ENCODE results near the gene AMOTL2.

Gene AMOTL2

GRCh38 chr3:134361162-134361835 is 12.9 kb downstream of the AMOTL2 start:
- Histone ChIP-seq H3K9ac (ENCODE audit: insufficient read length, low read depth) (no peak overlapping the region), H3K9me3 (ENCODE audit: insufficient read depth, low read length) (no peaks in the 10 kb centered on the region), H3K27me3 (ENCODE audit: insufficient read depth, insufficient read length) (no peaks in the 10 kb centered on the region), H3K4me1 (ENCODE audit: insufficient read depth, insufficient read length) (peaks cover 67% of the 10 kb centered on the region), H3K4me3 (ENCODE audit: insufficient read length, low read depth) (no peak overlapping the region), H3K36me3 (ENCODE audit: insufficient read depth, insufficient read length, low read length) (peaks cover 91% of the 10 kb centered on the region)
- no peak for DNase-seq (ENCODE audit: low read depth, low spot score)
- TF ChIP-seq SUZ12 (IDR thresholded peaks at IDR 0.05; ENCODE audit: extremely low read depth, insufficient read depth, insufficient read length) = no peak
- TF ChIP-seq ZNF274 (IDR thresholded peaks at IDR 0.05; ENCODE audit: low read depth, low read length) = no peak
- TF ChIP-seq YY1 (IDR thresholded peaks at IDR 0.05; ENCODE audit: insufficient read depth, insufficient read length) = no peak

DNA sequence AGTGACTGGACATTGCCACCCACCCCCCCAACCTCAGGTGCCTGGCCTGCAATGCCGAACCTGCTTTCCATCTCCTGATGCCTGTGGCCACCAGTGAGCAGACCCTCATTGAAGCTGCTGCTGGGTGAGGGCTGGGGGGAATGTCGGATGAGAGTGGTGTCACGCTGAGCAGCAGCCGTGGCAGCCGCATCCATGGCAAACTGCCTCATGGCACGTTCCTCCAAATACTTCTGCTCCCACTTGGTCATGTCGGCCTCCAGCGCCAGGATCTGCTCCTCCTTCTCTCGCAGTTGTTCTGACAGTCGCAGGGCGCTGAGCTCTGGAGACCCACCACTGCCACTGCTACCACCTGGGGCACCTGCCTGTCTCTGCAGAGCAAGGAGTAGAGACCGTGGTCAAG is 14.2 kb downstream of the AMOTL2 start:
- H3K27me3 ChIP-seq (ENCODE audit: insufficient read depth, insufficient read length) = no peaks in the 10 kb centered on the region
- H3K9me3 ChIP-seq (ENCODE audit: insufficient read depth, low read length) = no peaks in the 10 kb centered on the region
- no peak for TF ChIP-seq SUZ12 (IDR thresholded peaks at IDR 0.05; ENCODE audit: extremely low read depth, insufficient read depth, insufficient read length)
- TF ChIP-seq ZNF274 (IDR thresholded peaks at IDR 0.05; ENCODE audit: low read depth, low read length) = no peak
- no peak for TF ChIP-seq YY1 (IDR thresholded peaks at IDR 0.05; ENCODE audit: insufficient read depth, insufficient read length)
- peaks cover 56% of the 10 kb centered on the region for H3K4me1 ChIP-seq (ENCODE audit: insufficient read depth, insufficient read length)
- peaks cover 91% of the 10 kb centered on the region for H3K36me3 ChIP-seq (ENCODE audit: insufficient read depth, insufficient read length, low read length)
- peak overlapping the region; percentile 57 for H3K9ac ChIP-seq (ENCODE audit: insufficient read length, low read depth)
- H3K4me3 ChIP-seq (ENCODE audit: insufficient read length, low read depth) = no peak overlapping the region
- no peak for DNase-seq (ENCODE audit: low read depth, low spot score)

DNA sequence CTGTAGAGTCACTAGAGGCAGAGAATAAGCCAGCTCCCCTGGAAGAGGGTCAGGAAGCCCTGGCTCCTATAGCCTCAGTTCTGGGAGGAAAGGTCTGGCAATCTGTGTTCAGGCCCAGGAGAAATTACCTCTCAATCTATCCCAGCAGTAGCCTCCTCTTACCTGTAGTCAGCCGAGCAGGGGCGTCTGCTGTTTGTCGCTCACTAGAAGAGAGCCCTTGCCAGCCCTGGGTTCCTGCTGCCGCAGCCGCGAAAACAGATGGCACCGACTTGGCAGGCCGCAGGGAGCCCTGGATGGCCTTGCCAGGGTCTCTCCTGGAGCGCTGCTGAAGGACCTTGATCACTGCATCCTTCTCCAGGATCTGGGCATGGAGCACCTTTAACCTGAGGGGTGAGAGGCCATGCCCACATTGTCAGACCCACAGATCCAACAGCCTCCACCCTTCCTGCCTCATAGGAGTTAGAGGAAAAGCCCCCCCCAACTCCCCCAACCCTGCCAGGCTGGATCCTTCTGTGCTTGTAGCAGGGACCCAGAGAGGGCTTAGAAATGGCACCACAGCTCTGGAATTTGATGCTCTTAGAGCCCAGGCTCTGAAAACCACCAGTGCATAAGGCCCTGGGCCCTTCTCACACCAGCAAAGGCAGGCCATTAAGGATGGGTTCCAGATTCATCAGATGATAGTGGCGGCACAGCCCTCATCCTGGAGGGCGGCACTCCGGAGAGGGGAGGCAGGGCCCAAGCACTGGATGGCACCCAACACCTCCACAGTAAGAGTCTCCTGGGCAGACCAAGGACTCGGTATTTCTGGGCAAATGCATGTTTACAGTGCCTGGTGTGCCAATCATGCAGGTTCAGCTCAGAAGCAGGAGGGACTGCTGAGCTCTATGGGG is 14.9 kb downstream of the AMOTL2 start:
- Histone ChIP-seq H3K4me1 (ENCODE audit: insufficient read depth, insufficient read length) (peaks cover 52% of the 10 kb centered on the region), H3K36me3 (ENCODE audit: insufficient read depth, insufficient read length, low read length) (peaks cover 92% of the 10 kb centered on the region), H3K4me3 (ENCODE audit: insufficient read length, low read depth) (no peak overlapping the region), H3K9me3 (ENCODE audit: insufficient read depth, low read length) (no peaks in the 10 kb centered on the region), H3K9ac (ENCODE audit: insufficient read length, low read depth) (peak overlapping the region; percentile 57), H3K27me3 (ENCODE audit: insufficient read depth, insufficient read length) (no peaks in the 10 kb centered on the region)
- TF ChIP-seq ZNF274 (IDR thresholded peaks at IDR 0.05; ENCODE audit: low read depth, low read length) (no peak), YY1 (IDR thresholded peaks at IDR 0.05; ENCODE audit: insufficient read depth, insufficient read length) (no peak), SUZ12 (IDR thresholded peaks at IDR 0.05; ENCODE audit: extremely low read depth, insufficient read depth, insufficient read length) (no peak)
- DNase-seq (ENCODE audit: low read depth, low spot score) = no peak

DNA sequence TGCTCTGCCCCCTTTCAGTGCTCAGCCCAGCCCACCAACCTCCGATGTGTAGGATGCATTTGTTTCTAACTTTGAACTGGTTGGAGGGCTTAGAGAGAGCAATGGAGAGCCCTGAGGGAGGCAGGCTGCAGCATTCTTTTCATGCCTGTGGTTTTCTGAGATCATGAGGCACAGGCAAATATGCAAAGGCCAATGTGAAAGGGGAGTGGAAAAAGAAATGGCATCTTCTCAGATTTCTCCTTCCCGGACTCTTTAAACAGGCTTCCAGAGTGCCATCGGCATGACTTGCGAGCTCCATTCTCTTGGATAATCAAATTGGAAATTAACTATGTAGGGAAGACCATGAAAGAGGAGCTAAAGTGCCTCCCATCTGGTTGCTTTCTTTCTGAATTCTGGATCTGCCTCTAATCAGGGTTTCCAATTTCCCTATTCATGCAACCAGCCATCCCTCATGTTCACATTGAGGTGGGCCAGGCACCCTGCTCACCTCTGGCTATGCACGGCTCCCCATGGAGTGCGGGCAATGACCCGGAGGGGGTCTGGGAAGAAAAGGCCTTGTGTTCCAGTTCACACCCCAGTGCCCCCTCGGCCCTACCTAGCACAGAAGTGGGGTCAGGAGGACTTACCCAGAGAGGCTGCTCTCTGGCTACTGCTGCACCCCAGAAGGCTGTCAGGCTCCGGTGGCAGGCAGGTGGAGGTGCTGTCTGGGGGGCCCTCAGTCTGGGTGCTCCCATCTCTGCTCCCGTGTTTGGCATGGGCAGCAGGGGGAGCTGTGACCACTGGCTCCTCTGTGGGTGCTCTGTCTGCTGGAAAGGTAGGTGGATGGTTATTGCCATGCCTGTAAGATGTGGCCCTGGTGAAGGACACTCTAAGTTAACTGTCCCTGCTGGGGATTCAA is 16.1 kb downstream of the AMOTL2 start:
- Histone ChIP-seq H3K9ac (ENCODE audit: insufficient read length, low read depth) (peak overlapping the region; percentile 53), H3K4me3 (ENCODE audit: insufficient read length, low read depth) (peak overlapping the region; percentile 3), H3K36me3 (ENCODE audit: insufficient read depth, insufficient read length, low read length) (peaks cover 97% of the 10 kb centered on the region), H3K4me1 (ENCODE audit: insufficient read depth, insufficient read length) (peaks cover 46% of the 10 kb centered on the region), H3K27me3 (ENCODE audit: insufficient read depth, insufficient read length) (no peaks in the 10 kb centered on the region), H3K9me3 (ENCODE audit: insufficient read depth, low read length) (no peaks in the 10 kb centered on the region)
- DNase-seq (ENCODE audit: low read depth, low spot score) = peak; percentile 93
- TF ChIP-seq ZNF274 (IDR thresholded peaks at IDR 0.05; ENCODE audit: low read depth, low read length) = no peak
- peak; percentile 3 for TF ChIP-seq YY1 (IDR thresholded peaks at IDR 0.05; ENCODE audit: insufficient read depth, insufficient read length)

DNA sequence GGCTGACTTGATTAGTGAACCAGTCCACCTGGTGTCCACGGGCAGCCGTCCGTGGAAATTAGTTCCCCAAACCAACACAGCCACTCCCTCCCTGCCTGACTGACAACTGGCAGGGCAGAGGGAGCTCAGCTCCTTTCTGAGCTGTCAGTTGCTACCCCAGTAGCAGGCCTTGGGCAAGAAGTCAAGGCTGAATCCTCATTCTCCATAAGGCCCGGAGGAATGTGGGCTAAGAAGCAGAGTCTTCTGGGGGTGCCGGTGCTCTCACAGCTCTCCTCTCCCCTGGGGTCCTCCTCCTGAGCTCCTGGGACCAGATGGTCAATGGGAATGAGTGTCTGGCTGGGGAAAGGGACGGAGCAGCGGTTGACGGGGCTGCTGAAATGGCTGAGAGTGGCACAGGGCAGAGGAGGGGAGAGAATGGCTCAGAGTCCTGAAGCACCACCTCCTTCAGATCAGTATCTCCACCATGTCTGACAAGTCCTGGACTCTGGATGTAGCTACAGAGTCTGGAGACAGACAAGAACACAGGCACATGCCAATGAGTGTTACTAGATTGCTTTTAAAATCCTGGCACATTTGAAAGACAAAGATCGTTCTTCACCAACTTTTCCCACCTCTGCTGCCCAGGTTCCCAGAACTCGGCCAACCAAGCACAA is 16.9 kb downstream of the AMOTL2 start:
- Histone ChIP-seq H3K9me3 (ENCODE audit: insufficient read depth, low read length) (no peaks in the 10 kb centered on the region), H3K36me3 (ENCODE audit: insufficient read depth, insufficient read length, low read length) (peaks cover 95% of the 10 kb centered on the region), H3K4me3 (ENCODE audit: insufficient read length, low read depth) (no peak overlapping the region), H3K27me3 (ENCODE audit: insufficient read depth, insufficient read length) (no peaks in the 10 kb centered on the region), H3K9ac (ENCODE audit: insufficient read length, low read depth) (peak overlapping the region; percentile 66), H3K4me1 (ENCODE audit: insufficient read depth, insufficient read length) (peaks cover 43% of the 10 kb centered on the region)
- DNase-seq (ENCODE audit: low read depth, low spot score) = no peak
- TF ChIP-seq ZNF274 (IDR thresholded peaks at IDR 0.05; ENCODE audit: low read depth, low read length) (no peak), YY1 (IDR thresholded peaks at IDR 0.05; ENCODE audit: insufficient read depth, insufficient read length) (no peak), SUZ12 (IDR thresholded peaks at IDR 0.05; ENCODE audit: extremely low read depth, insufficient read depth, insufficient read length) (no peak)

DNA sequence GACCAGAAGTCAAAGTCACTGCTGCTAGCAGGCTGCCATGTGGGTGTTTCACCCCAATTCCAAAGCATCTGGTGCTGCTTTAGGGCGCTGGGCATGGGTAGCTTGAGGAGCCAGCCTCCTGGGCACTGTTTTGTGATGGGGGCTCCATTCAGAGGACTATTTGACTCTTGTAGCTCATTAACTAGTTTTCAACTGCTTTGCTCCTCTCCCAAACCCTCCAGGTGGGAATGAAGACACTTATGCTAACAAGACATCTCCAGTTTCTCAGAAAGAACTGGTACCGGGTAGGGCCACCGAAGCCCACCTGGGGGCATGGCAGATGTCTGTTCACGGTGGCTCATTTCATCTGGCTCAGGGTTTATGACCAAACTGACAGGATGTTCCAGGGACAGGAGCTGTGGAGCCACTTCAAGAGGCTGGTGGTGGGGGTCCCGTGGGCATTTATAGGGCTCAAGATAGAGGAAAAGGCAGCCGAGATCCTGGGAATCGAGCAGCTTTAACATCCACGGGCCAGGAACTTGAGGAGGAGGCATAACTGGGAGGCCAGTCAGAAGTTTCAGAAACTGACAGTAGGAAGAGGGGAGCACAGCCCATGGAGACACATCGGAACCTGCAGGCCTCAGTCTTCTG is 17.7 kb downstream of the AMOTL2 start:
- Histone ChIP-seq H3K36me3 (ENCODE audit: insufficient read depth, insufficient read length, low read length) (peaks cover 89% of the 10 kb centered on the region), H3K27me3 (ENCODE audit: insufficient read depth, insufficient read length) (no peaks in the 10 kb centered on the region), H3K4me1 (ENCODE audit: insufficient read depth, insufficient read length) (peaks cover 43% of the 10 kb centered on the region), H3K9me3 (ENCODE audit: insufficient read depth, low read length) (no peaks in the 10 kb centered on the region), H3K4me3 (ENCODE audit: insufficient read length, low read depth) (no peak overlapping the region), H3K9ac (ENCODE audit: insufficient read length, low read depth) (no peak overlapping the region)
- TF ChIP-seq SUZ12 (IDR thresholded peaks at IDR 0.05; ENCODE audit: extremely low read depth, insufficient read depth, insufficient read length) (no peak), YY1 (IDR thresholded peaks at IDR 0.05; ENCODE audit: insufficient read depth, insufficient read length) (no peak), ZNF274 (IDR thresholded peaks at IDR 0.05; ENCODE audit: low read depth, low read length) (no peak)
- DNase-seq (ENCODE audit: low read depth, low spot score) = no peak
